Stimulated activated CD4-positive, alpha-beta T cell treated with anti-CD3 and anti-CD28 coated beads, Interleukin-15, amount 100 ng/mL, for 48 hours (primary cell): ENCODE data around the gene ARID5A.
"Not testable (repeated sequence)": the region's sequence is repeated elsewhere in the genome, so short reads cannot be mapped to it uniquely, and the experiment has no call there.

Experiments used
- DNase-seq, 2 donors: peaks; one replicate each; pipeline ENCODE4 v3.0.0-alpha.2; 2020; ENCODE audit warnings: low read depth in 2 of 2

The ARID5A gene, protein sequence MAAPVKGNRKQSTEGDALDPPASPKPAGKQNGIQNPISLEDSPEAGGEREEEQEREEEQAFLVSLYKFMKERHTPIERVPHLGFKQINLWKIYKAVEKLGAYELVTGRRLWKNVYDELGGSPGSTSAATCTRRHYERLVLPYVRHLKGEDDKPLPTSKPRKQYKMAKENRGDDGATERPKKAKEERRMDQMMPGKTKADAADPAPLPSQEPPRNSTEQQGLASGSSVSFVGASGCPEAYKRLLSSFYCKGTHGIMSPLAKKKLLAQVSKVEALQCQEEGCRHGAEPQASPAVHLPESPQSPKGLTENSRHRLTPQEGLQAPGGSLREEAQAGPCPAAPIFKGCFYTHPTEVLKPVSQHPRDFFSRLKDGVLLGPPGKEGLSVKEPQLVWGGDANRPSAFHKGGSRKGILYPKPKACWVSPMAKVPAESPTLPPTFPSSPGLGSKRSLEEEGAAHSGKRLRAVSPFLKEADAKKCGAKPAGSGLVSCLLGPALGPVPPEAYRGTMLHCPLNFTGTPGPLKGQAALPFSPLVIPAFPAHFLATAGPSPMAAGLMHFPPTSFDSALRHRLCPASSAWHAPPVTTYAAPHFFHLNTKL

DNA sequence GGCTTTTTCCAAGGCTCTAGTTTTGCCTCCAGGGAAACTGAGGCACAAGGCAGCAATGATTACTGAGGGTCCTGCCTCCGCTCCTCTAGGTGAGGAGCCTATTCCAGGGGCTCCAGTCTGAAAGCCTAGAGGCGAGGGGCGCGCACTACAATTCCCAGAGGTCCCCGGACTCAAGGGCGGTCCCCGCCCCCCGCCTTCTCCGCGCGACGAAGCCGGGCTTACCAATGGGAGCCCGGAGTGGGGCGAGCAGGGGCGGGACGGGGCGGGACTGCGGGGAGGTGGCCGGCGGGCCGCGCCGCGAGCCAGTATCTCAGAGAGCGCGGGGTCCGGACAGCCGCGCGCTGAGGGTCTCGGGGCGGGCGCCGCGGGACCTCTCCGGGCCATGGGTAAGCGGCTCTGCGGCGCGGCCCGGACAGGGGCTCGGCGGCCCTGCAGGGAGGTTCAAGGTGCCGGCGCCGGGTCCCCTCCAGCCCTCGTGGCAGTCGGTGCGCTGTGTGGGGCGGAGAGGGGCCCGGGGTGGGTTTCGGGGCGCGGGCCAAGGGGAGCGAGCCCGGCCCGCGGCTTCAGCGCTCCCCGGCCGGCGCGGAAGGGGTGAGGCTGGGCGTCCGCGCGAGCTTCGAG is at the start of gene ARID5A:
Gene ARID5A (plus strand): TSS at position 308 of the 621 bp plus-strand sequence. CDS start 75 bp downstream, at position 383.
- peak; percentile 87 to 94 for DNase-seq

GRCh38 chr2:96489261-96489660 is 47.3 kb upstream of the ARID5A start:
- DNase-seq, result no peak

- DNase-seq, result no peak
Observed at GRCh38 chr2:96489663-96490062, 46.9 kb upstream of the ARID5A start.

GRCh38 chr2:96491860-96492497 is 44.6 kb upstream of the ARID5A start:
- DNase-seq, result no peak

- DNase-seq, result no peak
Observed at GRCh38 chr2:96493072-96493471, 43.5 kb upstream of the ARID5A start.

GRCh38 chr2:96494188-96494587 is 42.4 kb upstream of the ARID5A start:
- no peak for DNase-seq

DNA sequence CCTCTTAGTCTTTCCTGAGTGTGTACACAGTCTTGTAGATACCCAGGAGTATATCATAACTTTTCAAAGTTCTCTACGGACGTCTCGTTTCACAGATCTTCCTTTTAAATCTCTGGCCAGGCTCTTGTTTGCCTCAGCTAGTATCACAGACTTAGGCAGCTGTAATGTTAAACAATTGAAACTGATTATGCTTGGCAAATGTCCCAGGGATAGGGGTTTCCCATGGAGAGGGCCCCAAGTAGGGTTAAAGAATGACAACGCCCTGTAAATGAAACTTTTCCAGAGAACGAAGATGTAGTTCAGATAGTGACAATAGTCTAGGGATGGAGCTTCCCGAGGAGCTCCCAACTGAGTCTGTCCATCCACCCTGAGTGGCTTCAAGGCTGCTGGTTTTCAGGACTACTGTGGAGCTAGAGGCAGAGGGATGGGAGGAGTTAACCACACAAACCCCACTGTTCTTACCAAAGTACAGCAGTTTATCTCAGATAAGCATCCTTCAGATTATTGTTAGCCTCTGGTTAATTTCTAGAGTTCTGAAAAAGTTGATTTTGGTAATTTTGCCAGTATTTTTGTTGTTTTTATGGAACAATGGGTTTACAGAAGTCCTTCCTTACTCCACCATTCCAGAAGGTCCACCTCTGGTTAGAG is 40.4 kb upstream of the ARID5A start:
- no peak for DNase-seq

DNA sequence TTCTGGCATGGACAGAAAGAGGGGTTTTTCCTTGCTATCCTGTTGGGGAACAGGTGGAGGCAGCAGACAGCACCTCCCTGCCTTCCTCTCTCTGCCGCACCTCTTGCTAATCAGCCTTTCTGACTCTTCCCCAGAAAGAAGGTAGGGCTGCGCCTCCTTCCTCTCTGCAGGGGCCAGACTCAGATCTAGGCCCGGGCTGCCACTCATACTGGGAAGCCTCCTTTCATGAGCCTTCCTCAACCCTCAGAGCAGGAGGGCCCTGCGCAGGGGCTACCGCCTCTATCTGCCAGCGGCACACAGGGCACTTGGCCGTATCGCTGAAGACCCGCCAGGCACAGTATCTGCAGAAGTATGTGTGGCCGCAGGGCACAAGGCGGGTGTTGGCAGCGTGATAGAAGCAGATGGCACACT is 38.5 kb upstream of the ARID5A start:
- no peak for DNase-seq

- not testable (repeated sequence) for DNase-seq
Observed at GRCh38 chr2:96498611-96499010, 37.9 kb upstream of the ARID5A start.

- DNase-seq, result no peak
Observed at GRCh38 chr2:96499061-96499960, 37.2 kb upstream of the ARID5A start.

DNA sequence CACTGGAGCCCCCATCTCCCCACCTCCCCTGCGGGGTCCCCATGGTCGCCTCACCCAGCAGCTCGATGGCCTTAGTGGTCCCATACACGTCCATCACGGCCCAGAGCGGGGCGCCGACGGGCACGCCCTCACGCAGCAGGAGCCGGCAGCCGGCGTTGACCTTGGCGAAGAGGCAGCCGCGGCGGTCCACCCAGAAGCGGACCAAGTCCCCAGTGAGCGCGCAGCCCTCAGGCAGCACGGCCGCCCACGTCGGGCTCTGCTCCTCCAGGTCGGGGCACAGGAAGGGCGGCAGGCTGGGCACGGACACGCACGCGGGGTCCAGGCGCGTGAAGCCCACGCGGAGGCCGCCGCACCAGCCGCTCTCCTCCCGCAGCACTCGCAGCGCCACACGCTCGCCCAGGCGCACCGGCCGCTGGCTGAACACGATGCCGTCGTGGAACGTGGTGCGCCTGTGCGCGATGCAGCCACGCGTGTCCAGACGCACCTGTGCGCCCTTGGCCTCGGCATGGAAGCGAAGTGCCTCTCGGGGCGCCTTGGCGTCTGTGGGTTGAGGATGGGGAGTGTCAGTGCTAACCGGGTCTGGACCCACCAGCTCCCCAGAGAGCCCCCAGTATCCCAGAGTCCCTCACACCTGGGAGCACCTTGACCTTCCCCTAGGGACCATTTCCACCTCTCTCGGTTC is 36.0 kb upstream of the ARID5A start:
- no peak for DNase-seq

GRCh38 chr2:96501471-96501874 is 35.1 kb upstream of the ARID5A start:
- DNase-seq, result no peak

DNA sequence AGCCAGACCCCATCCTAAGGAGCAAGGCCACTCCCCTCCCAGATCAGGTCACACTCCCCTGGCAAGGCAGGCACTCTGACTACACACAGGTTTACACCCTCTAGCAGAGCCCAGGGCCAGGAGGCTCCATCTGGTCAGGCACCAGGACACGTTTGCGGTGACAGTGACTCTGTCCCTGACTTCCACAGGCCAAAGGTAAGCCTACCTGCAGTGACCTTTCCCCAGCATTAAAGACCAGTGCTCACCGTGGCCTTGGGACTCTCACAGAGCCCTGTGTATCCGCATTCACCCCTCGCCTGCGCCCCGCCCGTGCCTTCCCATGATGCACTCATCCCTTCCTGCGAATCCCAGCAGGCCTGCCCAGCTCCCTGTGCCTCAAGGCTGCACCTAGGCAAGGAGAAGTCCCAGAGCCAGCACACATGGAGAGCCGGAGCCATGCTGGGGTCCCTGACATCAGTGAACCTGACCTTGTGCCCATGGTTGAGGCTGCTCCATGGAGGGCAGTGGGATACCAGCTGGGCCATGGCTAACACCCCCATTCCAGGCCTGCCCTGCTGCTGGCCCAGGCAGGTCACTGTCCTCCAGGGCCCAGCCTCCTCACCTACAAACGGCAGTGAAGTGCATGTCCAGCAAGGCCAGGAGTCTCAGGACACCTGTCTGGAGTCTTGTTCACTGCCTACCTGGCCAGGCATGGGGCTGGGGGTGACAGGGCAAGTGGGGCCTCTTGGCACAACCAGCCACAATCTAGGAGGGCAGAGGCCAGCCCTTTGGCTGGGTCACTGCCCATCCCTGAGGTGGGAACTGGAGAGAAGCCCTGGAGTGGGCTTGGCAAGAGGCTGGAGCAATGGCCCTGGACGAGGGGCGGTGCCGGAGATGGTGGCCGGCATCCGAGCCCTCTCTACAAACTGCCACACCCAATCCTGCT is 34.4 kb upstream of the ARID5A start:
- DNase-seq, result no peak

GRCh38 chr2:96502891-96503636 is 33.5 kb upstream of the ARID5A start:
- DNase-seq, result no peak

DNA sequence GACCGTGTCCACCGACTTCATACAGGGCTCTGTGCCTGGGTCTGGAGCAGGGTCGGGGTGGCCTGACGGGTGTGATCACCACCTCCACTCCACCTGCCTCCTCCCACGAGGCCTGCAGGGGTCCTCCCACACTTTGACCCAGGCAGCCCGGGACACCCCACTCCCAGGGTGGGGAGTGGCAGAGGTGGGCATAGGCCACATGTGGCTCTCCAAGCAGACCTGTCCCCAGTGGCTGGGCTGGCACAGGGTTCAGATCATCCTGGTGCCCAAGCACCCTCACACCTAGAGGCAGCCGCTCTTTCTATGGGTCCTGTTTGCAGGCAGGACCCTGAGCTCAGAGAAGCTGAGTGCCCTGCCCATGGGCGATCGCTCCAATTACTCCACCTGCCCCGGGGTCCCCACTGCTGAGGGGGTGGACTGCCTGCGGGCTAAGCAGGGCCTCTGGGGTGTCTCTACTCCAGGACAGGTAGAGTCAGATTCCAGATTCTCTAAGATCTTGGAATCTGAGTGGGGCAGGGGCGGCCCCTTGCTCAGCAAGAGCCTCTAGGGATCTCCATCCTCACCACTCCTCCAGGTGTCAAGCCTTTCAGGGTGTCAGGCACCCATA is 32.8 kb upstream of the ARID5A start:
- DNase-seq, result no peak

- no peak for DNase-seq
Observed at GRCh38 chr2:96505231-96505889, 31.2 kb upstream of the ARID5A start, which contains the start of gene NEURL3. Gene NEURL3, minus strand, starts transcription at chr2:96505357. Its CDS starts 71 bp downstream, at chr2:96505286.
